GM06990 (cell line): Measurements from ENCODE around the gene GRIK3.

Source experiments
- DNase-seq: peaks from one replicate; pipeline ENCODE4 v3.0.0-alpha.2; 2011; ENCODE audit not compliant: insufficient read length; ENCODE audit errors: extremely low read depth
- H3K27me3 ChIP-seq: replicated peaks from 2 replicates; pipeline ENCODE4 v1.6.0; 2011; ENCODE audit warnings: low read length; ENCODE audit not compliant: control insufficient read depth, insufficient read depth
- H3K36me3 ChIP-seq: 2 replicates; pipeline ENCODE4 v1.5.1; 2011; ENCODE audit warnings: low read length; ENCODE audit not compliant: control insufficient read depth, insufficient read depth
- H3K4me3 ChIP-seq: replicated peaks from 2 replicates; pipeline ENCODE4 v1.5.1; 2011; ENCODE audit warnings: low read depth, mild to moderate bottlenecking, control low read depth, low read length
- TF ChIP-seq, protein P1 (sequence below): IDR thresholded peaks from 2 replicates; pipeline ENCODE4 v1.5.1; 2011; ENCODE audit warnings: low read length, control low read depth, mild to moderate bottlenecking, inconsistent platforms; ENCODE audit not compliant: insufficient read depth, poor library complexity, severe bottlenecking

Gene GRIK3

DNA sequence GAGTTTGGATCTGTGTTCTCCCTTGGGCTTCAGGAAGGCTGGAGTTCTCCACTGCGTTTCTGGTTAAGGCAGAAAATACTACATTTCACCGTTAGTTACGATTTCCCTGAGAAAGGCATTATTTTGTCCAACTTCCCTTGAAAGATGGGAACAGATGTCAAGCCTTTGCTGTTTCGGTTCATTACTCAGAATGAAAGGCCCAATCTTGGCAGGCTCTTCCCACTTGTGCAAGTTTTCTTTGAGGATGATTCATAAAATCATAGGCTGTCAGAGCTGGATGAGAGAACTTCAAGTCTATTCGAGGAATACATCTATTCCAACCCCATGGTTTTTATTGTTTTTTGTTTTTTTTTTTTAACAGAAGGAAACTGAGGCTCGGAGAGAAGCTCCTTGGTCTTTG is 205.2 kb downstream of the GRIK3 start:
- no peaks in the 10 kb centered on the region; the same call in 1 of the 2 replicates for H3K27me3 ChIP-seq
- TF ChIP-seq, protein P1, sequence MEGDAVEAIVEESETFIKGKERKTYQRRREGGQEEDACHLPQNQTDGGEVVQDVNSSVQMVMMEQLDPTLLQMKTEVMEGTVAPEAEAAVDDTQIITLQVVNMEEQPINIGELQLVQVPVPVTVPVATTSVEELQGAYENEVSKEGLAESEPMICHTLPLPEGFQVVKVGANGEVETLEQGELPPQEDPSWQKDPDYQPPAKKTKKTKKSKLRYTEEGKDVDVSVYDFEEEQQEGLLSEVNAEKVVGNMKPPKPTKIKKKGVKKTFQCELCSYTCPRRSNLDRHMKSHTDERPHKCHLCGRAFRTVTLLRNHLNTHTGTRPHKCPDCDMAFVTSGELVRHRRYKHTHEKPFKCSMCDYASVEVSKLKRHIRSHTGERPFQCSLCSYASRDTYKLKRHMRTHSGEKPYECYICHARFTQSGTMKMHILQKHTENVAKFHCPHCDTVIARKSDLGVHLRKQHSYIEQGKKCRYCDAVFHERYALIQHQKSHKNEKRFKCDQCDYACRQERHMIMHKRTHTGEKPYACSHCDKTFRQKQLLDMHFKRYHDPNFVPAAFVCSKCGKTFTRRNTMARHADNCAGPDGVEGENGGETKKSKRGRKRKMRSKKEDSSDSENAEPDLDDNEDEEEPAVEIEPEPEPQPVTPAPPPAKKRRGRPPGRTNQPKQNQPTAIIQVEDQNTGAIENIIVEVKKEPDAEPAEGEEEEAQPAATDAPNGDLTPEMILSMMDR = no peak
- no peak overlapping the region for H3K4me3 ChIP-seq
- H3K36me3 ChIP-seq = no peaks in the 10 kb centered on the region
- no peak for DNase-seq

DNA sequence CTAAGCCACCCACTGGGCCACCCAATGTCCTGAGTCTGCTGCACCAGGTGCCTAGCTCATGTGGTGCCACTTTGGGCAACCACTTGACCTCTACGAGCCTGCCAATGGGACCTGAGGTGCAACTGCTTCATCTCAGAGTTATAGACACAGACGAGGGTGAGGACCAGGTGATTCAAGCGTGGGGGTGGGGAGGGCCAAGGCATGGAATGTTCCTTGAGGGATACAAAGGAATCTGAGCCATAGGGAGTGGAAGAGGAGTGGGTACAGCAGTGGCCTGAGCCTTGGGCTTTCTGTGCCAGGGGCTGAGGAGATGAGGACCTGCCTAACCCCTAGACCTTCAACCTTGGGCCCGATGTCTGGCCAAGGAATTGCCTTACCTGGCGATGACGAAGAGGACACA is 209.1 kb downstream of the GRIK3 start:
- no peaks in the 10 kb centered on the region; the same call in 1 of the 2 replicates for H3K27me3 ChIP-seq
- no peak for DNase-seq
- no peaks in the 10 kb centered on the region for H3K36me3 ChIP-seq
- TF ChIP-seq, protein P1 = no peak
- H3K4me3 ChIP-seq = no peak overlapping the region

DNA sequence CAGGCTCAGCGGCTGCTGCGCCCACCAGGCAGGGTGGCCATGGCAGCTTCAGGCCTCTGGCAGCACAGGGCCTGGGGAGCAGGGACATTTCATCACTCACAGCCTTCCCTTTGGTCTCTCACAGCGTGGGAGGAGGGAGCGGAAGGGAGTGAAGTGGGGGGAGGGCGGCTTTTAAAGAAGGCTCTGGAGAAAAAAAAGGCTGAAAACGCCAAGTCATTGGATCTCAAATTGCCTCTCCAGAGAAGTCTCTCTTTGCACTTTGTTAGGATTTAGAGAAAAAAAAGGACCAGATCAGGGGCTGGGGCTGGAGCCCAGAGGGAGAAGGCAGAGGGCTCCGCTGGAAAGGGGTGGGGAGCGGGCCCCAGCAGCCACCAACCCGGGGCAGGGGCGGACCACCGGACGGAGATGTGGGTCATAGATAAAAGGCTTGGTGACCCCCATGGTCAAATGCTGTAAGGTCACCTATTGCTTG is 209.9 kb downstream of the GRIK3 start:
- no peaks in the 10 kb centered on the region; the same call in 1 of the 2 replicates for H3K27me3 ChIP-seq
- H3K4me3 ChIP-seq = no peak overlapping the region
- no peak for DNase-seq
- no peaks in the 10 kb centered on the region for H3K36me3 ChIP-seq
- TF ChIP-seq, protein P1 = no peak

DNA sequence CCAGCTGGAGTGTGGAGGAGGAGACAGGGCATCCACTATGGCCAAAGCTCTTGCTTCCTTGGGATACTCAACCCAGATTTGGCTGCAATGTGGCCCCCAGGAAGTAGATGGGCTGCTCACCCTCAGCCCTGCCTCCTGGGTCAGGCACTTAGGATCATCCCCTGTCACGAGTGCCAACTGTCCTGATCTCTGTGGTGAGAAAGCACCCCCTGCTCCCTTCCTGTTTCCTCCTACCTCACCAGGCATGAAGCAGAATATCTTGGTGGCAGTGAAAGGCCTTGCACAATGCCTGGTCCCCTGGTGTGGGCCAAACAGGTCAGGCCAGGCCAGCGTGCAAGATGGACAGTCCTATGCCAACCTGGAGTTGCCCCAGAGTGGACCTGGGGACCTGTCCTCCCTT is 211.7 kb downstream of the GRIK3 start:
- no peak for DNase-seq
- Histone ChIP-seq H3K36me3 (no peaks in the 10 kb centered on the region), H3K4me3 (no peak overlapping the region), H3K27me3 (no peaks in the 10 kb centered on the region; the same call in 1 of the 2 replicates)
- TF ChIP-seq, protein P1 = no peak

DNA sequence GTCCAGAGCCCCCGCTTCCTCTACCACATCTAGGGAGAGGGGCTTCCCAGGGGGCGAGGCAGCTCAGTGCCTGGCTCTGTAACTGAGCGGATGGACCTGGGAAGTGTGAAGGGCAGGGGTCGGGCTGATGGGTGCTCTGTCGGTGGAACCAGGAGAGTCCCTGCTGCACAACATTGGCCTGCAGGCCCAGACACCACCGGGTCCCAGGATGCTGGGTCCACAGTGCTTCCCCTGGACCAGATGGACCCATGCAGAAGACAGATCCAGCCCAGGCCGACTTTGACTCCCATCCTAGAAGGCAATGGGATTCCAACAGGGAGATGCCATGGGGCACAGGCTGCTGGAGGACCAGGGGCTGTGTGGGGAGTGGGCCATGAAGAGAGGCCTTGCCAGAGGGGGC is 212.9 kb downstream of the GRIK3 start:
- Histone ChIP-seq H3K27me3 (no peaks in the 10 kb centered on the region; the same call in 1 of the 2 replicates), H3K4me3 (no peak overlapping the region), H3K36me3 (no peaks in the 10 kb centered on the region)
- no peak for DNase-seq
- TF ChIP-seq, protein P1 = no peak

DNA sequence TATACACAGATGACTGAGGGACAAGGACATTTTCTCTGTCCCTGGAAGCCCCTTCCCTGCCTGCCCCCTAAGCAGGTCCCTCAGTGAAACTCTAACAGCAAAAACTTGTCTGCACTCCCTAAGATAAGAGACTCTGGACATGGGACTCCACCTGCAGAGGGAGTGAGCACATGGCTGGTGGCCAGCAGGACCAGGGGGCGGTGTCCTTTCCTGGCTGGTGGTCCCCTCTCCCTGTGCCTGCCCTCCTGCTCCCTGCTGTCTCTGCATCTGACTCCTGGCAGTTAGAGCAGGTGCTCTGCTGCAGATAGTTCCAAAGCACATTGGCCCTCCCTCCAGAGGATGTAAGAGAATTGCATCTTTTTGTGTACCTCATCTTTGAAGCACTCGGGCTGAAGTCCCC is 215.5 kb downstream of the GRIK3 start:
- H3K27me3 ChIP-seq = peaks cover 1% of the 10 kb centered on the region; the same call in 1 of the 2 replicates
- no peak overlapping the region for H3K4me3 ChIP-seq
- TF ChIP-seq, protein P1 = no peak
- no peak for DNase-seq
- H3K36me3 ChIP-seq = no peaks in the 10 kb centered on the region
